ENCODE results near the gene SIX5.
"Not testable (repeated sequence)": the region's sequence is repeated elsewhere in the genome, so short reads cannot be mapped to it uniquely, and the experiment has no call there.

SIX5 gene

GRCh38 chr19:45768984-45769782 is at the start of gene SIX5:
SIX5 (minus strand) TSS chr19:45769252; CDS start chr19:45768844, 408 bp downstream.
- peak; percentile 98 for DNase-seq

GRCh38 chr19:45817725-45818301 is 48.8 kb upstream of the SIX5 start:
- DNase-seq: no peak

- DNase-seq: peak; percentile 97
These were observed 48.1 kb upstream of the SIX5 start for GRCh38 chr19:45817010-45817724.

GRCh38 chr19:45816236-45817009 is 47.4 kb upstream of the SIX5 start:
- DNase-seq: no peak

GRCh38 chr19:45815481-45816216 is 46.6 kb upstream of the SIX5 start:
- DNase-seq: no peak

GRCh38 chr19:45814851-45815480 is 45.9 kb upstream of the SIX5 start, which contains the start of gene RSPH6A:
RSPH6A (minus strand) TSS chr19:45815308; CDS start chr19:45815176, 132 bp downstream.
- no peak for DNase-seq

- no peak for DNase-seq
These were observed 45.2 kb upstream of the SIX5 start for GRCh38 chr19:45814166-45814780.

- DNase-seq: no peak
These were observed 43.2 kb upstream of the SIX5 start for GRCh38 chr19:45812297-45812696.

GRCh38 chr19:45809643-45810159 is 40.6 kb upstream of the SIX5 start:
- peak; percentile 67 for DNase-seq

GRCh38 chr19:45805719-45806118 is 36.7 kb upstream of the SIX5 start:
- DNase-seq: no peak

- DNase-seq: no peak
These were observed 35.8 kb upstream of the SIX5 start for GRCh38 chr19:45804959-45805230.

GRCh38 chr19:45804140-45804958 is 35.3 kb upstream of the SIX5 start:
- no peak for DNase-seq

GRCh38 chr19:45801603-45802175 is 32.6 kb upstream of the SIX5 start:
- DNase-seq: no peak

GRCh38 chr19:45800070-45800553 is 31.1 kb upstream of the SIX5 start:
- no peak for DNase-seq

- not testable (repeated sequence) for DNase-seq
These were observed 30.5 kb upstream of the SIX5 start for GRCh38 chr19:45799541-45799940.

- DNase-seq: peak; percentile 55
These were observed 30.0 kb upstream of the SIX5 start for GRCh38 chr19:45798995-45799517.

GRCh38 chr19:45794627-45795026 is 25.6 kb upstream of the SIX5 start:
- no peak for DNase-seq

- no peak for DNase-seq
These were observed 24.8 kb upstream of the SIX5 start for GRCh38 chr19:45793876-45794275.

GRCh38 chr19:45793178-45793564 is 24.1 kb upstream of the SIX5 start:
- no peak for DNase-seq
